Neuron (in vitro differentiated cells): ENCODE results near the gene HS3ST6.

Experiments
- H2AFZ ChIP-seq: one replicate; pipeline ENCODE4 v1.6.1; 2013; ENCODE audit warnings: low read depth, mild to moderate bottlenecking, inconsistent platforms, low read length, moderate library complexity
- H3K27me3 ChIP-seq: one replicate; pipeline ENCODE4 v1.6.1; 2013; ENCODE audit warnings: low read length; ENCODE audit not compliant: insufficient read depth
- H3K36me3 ChIP-seq: one replicate; pipeline ENCODE4 v1.6.1; 2013; ENCODE audit warnings: low read length; ENCODE audit not compliant: insufficient read depth
- H3K4me1 ChIP-seq: one replicate; pipeline ENCODE4 v1.6.1; 2013; ENCODE audit warnings: low read length; ENCODE audit not compliant: insufficient read depth
- H3K4me3 ChIP-seq: 2 replicates; pipeline ENCODE4 v1.5.1; 2013; ENCODE audit warnings: mild to moderate bottlenecking, low read length, moderate library complexity
- H3K9me3 ChIP-seq: one replicate; pipeline ENCODE4 v1.6.1; 2013; ENCODE audit warnings: low read length

Gene HS3ST6

DNA sequence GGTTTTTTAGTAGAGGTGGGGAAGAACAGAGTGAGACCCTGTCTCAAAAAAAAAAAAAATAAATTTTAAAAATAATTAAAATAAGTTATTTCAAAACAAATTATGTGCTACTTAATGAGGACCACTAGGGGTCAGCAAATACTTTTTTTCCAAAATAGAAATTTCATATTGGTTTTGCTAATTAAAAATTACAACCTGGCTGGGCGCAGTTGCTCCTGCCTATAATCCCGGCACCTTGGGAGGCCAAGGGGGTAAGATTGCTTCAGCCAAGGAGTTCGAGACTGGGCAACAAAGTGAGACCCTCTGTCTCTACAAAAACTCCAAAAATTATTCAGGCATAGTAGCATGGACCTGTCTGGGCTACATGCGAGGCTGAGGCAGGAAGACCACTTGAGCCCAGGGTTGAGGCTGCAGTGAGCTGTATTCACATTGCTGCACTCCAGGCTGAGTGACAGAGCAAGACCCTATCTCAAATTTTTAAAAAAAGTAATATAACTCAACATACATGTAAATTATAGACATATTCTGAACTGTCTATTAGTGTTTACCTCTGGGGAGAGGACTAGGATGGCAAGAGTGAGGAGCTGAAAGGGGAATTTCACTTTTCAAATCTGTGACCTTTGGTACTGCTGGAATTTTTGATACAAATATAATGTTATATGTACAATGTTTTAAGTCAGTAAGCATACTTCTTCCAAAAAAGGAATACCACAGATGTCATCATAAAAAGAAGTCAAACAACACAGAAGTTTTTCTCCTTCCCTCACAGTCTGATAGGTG, 54.3 kb downstream of the HS3ST6 start:
- H2AFZ ChIP-seq, result no peak overlapping the region

DNA sequence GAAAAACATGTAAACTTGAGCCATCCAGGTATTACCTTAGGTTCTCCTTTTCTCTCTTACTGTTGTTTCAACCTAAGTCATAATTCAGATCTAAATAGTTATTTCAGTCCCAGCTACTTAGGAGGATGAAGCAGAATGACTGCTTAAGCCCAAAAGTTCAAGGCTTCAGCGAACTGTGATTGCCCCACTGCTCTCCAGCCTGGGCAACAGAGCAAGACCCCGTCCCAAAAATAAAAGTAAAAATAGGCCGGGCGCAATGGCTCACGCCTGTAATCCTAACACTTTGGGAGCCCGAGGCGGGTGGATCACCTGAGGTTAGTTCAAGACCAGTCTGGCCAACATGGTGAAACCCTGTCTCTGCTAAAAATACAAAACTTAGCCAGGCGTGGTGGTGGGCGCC, 55.8 kb downstream of the HS3ST6 start:
- H3K4me3 ChIP-seq, result no peak overlapping the region
- H3K36me3 ChIP-seq, result no peaks in the 10 kb centered on the region
- H3K4me1 ChIP-seq, result no peaks in the 10 kb centered on the region
- no peak overlapping the region for H2AFZ ChIP-seq
- H3K9me3 ChIP-seq, result no peaks in the 10 kb centered on the region
- H3K27me3 ChIP-seq, result peaks cover 32% of the 10 kb centered on the region

More for the DNA sequence above, 54.3 kb downstream of the HS3ST6 start:
- Histone ChIP-seq H3K4me3 (no peak overlapping the region), H3K36me3 (no peaks in the 10 kb centered on the region), H3K9me3 (no peaks in the 10 kb centered on the region), H3K27me3 (peaks cover 22% of the 10 kb centered on the region), H3K4me1 (no peaks in the 10 kb centered on the region)

DNA sequence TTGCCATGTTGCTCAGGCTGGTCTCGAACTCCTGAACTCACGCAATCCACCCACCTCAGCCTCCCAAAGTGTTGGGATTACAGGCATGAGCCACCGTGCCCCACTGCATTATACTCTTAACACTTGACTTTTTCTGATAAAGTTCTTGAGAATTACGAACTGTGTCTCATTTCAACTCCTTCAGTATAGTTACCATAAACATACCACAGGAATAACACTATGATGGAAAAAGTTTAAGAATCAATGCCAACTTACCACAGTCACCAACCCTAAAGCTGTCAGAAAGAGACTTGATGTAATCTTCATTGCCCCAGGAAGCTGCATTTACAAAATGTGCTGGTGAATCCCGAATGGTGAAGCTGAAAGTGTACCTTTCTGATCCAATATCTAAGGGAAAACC, 56.5 kb downstream of the HS3ST6 start:
- peaks cover 32% of the 10 kb centered on the region for H3K27me3 ChIP-seq
- no peaks in the 10 kb centered on the region for H3K9me3 ChIP-seq

More for the DNA sequence above, 56.5 kb downstream of the HS3ST6 start:
- Histone ChIP-seq H3K4me1 (peaks cover 3% of the 10 kb centered on the region), H2AFZ (no peak overlapping the region), H3K4me3 (no peak overlapping the region), H3K36me3 (no peaks in the 10 kb centered on the region)
